GM12878 (cell line): Measurements from ENCODE around the gene B9D2. TPM values are rescaled to one million over a fixed set of nuclear protein-coding genes. Genes with fewer than 3 reads are reported as not detected.

Experiments used
- BMI1 ChIP-seq: fragments of 450-650 bp; IDR thresholded peaks from 2 replicates; pipeline ENCODE4 v1.6.1; 2016; ENCODE audit warnings: mild to moderate bottlenecking, moderate library complexity, borderline replicate concordance
- CREB1 ChIP-seq: IDR thresholded peaks from 2 replicates; pipeline ENCODE4 v1.6.1; 2012; ENCODE audit warnings: low read depth, mild to moderate bottlenecking, inconsistent platforms
- IKZF2 ChIP-seq, 2 experiments: fragments of 450-650 bp; IDR thresholded peaks; 2 replicates each; pipeline ENCODE4 v1.6.1; 2017; ENCODE audit warnings: mild to moderate bottlenecking in 2 of 2, moderate library complexity in 2 of 2
- MXI1 ChIP-seq: fragments of 150-350 bp; IDR thresholded peaks from 2 replicates; pipeline ENCODE4 v1.6.1; 2011; ENCODE audit warnings: low read depth, mild to moderate bottlenecking, inconsistent platforms, low read length, improper control_type of control experiment
- NBN ChIP-seq: fragments of 450-650 bp; IDR thresholded peaks from 2 replicates; pipeline ENCODE4 v1.6.1; 2016
- RAD21 ChIP-seq: IDR thresholded peaks from 2 replicates; pipeline ENCODE4 v1.6.1; 2011; ENCODE audit warnings: mild to moderate bottlenecking, low read depth, low read length, moderate library complexity; ENCODE audit not compliant: insufficient read depth
- RFX5 ChIP-seq: IDR thresholded peaks from 2 replicates; pipeline ENCODE4 v1.6.1; 2011; ENCODE audit warnings: low read depth, low read length, improper control_type of control experiment
- RUNX3 ChIP-seq: IDR thresholded peaks from 2 replicates; pipeline ENCODE4 v1.6.1; 2012; ENCODE audit warnings: low read length, inconsistent platforms
- YBX1 ChIP-seq: fragments of 450-650 bp; IDR thresholded peaks from 2 replicates; pipeline ENCODE4 v1.6.1; 2016; ENCODE audit warnings: antibody characterized with exemption
- ZBTB11 ChIP-seq: fragments of 450-650 bp; formaldehyde crosslinking; IDR thresholded peaks from 2 replicates; pipeline ENCODE4 v1.5.0; 2022; ENCODE audit warnings: mild to moderate bottlenecking, missing genetic modification characterization
- ZNF24 ChIP-seq: fragments of 450-650 bp; IDR thresholded peaks from 2 replicates; pipeline ENCODE4 v1.6.1; 2017; ENCODE audit warnings: antibody characterized with exemption, mild to moderate bottlenecking
- ZNF687 ChIP-seq: fragments of 450-650 bp; IDR thresholded peaks from 2 replicates; pipeline ENCODE4 v1.6.1; 2017; ENCODE audit warnings: mild to moderate bottlenecking, moderate library complexity
- polyA plus RNA-seq, 11 experiments: library from polyadenylated mRNA; depleted of rRNA in 4 of 11; unstranded in 6 of 11; stranded (reverse) in 5 of 11; fragments of >200 nt; fragmentation: Nextera tagmentation in 4 of 11; fragmentation: Illumina TruSeq in 1 of 11; extraction: Ambion mirVana in 4 of 11; extraction: Trizol in 1 of 11; gene quantifications; 1 replicate in 1 of 11; 2 replicates in 10 of 11; pipeline versions ENCODE4 v1.2.1 to v1.2.3, GENCODE V29; 2011 to 2016; ENCODE audit warnings: inconsistent platforms in 2 of 11, missing spikeins in 2 of 11, low read depth in 1 of 11
- total RNA-seq, 4 experiments: library from RNA; depleted of rRNA in 3 of 4; stranded (reverse); fragments of >200 nt in 3 of 4; fragmentation: Illumina TruSeq in 1 of 4; extraction: Trizol in 1 of 4; gene quantifications; 2 replicates each; pipeline versions ENCODE4 v1.2.1 to v1.2.3, GENCODE V29; 2013 to 2021

B9D2 gene
- total and polyA plus RNA-seq, 10 of the 15 experiments (the other 5 are each of a cell fraction or from before 2014, with no cell fraction given), result 2.4 to 12.4 (median 5.0) TPM

GRCh38 chr19:41308450-41309179 is 55.3 kb downstream of the B9D2 start (continued):
- TF ChIP-seq ZBTB11 (CRISPR knock-in tag) (no peak), NBN (peak; percentile 66), YBX1 (no peak), BMI1 (no peak), IKZF2 (IDR thresholded peaks at IDR 0.05) (peak; percentile 65 to 74), ZNF24 (no peak), CREB1 (0 out of 2 replicates have a peak, but pooled peaks have one; percentile 13), RUNX3 (peak; percentile 22; the same call in 1 of the 2 replicates), MXI1 (peak; percentile 53; the same call in 1 of the 2 replicates), RAD21 (peak; percentile 95), RFX5 (no peak), ZNF687 (peak; percentile 31; the same call in 1 of the 2 replicates)
